SIG-M5 treated with dmso at 0.1 percent for 504 hours (cell line): ENCODE measurements around the gene SOCS4.
"Not testable (repeated sequence)": the region's sequence is repeated elsewhere in the genome, so short reads cannot be mapped to it uniquely, and the experiment has no call there.

Experiments used
- DNase-seq: peaks from one replicate; lab custom pipeline; 2025; ENCODE audit not compliant: unreplicated experiment; lab: John Stamatoyannopoulos, UW

The SOCS4 gene

GRCh38 chr14:55051423-55052268 is 24.6 kb downstream of the SOCS4 start, which contains the start of gene MAPK1IP1L:
TSS of gene MAPK1IP1L (plus strand) at chr14:55051647. CDS start at chr14:55061684, 10,037 bp downstream.
- peak; percentile 79 for DNase-seq

- no peak for DNase-seq
Observed at GRCh38 chr14:55052269-55052930, 25.4 kb downstream of the SOCS4 start.

- DNase-seq: no peak
Observed at GRCh38 chr14:55053018-55053417, 26.0 kb downstream of the SOCS4 start.

DNA sequence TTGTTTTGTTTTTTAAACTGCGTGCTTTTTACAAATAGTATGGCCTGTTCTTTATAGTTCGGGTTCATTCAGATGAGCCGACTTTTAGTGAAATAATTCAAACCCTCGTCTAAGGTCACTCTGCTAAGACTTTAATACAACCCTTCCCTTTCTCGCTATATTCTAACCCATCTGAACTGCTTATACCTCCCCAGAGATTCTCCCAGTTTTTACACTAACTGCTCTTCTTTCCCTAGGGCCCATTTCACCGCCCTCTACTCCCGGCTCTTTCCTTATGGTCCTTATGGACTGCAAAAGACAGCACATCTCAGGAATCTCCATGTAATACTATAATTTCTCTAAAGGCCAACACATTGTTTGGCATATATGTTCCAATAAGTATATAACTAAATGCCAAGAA is 26.5 kb downstream of the SOCS4 start:
- no peak for DNase-seq

DNA sequence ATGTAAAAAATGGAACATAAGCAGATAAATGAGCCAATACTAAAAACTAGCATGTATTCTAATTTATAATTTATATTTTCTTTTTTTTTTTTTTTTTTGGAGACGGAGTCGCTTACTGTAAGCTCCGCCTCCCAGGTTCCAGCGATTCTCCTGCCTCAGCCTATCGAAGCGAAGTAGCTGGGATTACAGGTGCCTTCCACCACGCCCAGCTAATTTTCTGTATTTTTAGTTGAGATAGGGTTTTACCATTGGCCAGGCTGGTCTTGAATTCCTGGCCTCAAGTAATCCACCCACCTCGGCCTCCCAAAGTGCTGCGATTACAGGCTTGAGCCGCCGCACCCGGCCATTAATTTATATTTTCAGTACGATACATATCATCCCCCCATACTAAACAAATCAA is 27.1 kb downstream of the SOCS4 start:
- DNase-seq: no peak

DNA sequence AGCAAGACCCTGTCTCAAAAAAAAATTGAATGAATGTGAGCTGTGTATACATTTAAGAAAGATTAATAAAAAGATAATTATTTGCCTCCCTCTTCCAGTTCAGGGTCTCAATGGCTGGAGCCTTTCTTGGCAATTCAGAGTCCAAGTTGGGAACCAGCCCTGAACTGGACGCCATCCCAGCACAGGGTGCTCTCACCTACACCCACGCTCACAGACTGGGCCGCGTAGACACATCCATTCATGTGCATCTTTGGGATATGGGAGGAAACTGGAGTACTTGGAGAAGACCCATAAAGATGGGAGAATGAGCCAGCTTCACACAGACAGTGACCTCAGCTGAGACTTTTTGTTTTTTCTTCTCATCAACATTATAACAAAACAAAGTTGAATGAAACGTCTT is 30.9 kb downstream of the SOCS4 start:
- no peak for DNase-seq

DNA sequence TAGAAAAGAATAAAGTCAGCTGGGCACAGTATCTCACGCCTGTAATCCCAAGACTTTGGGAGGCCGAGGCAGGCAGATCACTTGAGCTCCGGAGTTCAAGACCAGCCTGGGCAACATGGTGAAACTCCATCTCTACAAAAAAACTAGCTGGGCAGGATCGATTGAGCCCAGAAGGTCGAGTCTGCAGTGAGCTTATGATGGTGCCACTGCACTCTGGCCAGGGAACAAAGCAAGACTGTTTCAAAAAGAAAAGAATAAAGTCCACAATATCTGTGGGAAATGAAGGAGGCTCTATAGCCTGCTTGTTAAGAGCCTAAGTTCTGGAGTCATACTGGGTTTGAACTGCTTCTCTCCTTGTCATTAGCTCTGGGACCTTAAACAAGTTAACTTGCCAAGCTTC is 32.3 kb downstream of the SOCS4 start:
- no peak for DNase-seq

GRCh38 chr14:55062517-55063351 is 35.7 kb downstream of the SOCS4 start:
- DNase-seq: no peak

GRCh38 chr14:55064896-55065295 is 37.9 kb downstream of the SOCS4 start:
- not testable (repeated sequence) for DNase-seq

DNA sequence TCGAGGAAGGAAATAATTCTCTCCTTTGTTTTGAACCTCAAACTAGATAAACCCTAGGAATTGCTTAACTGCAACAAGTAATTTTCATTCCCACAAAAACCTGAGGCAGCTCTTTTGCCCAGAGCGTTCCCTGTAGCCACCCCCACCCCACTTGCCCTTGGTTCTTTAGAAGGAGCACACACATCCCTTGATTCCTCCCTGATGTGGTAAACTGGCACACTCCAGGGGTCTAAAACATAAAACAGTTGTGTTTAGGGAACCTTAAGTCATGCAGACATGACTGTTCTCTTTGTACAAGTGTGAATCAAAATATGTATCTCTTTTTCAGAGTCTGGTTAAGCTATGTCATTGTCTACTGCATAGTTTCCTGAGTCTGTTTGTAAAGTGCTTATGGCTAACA is 38.4 kb downstream of the SOCS4 start:
- no peak for DNase-seq

GRCh38 chr14:55066223-55066622 is 39.2 kb downstream of the SOCS4 start:
- DNase-seq: no peak

DNA sequence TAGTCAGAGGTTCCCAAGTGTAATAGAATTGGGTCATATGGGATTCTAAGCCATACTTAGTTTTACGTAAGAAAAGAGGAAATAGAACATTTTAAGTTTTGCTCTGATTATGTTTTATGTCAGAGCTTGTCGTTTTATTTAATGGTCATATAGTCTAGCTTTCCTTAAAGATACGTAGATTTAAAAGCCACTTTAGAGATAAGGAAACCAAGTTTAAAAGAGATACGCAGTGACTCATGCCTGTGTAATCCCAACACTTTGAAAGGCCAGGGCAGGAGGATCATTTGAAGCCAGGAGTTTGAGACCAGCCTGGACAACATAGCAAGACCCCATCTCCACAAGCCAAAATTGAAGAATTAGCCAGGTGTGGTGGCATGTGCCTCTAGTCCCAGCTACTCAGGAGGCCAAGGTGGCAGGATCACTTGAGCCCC is 44.0 kb downstream of the SOCS4 start:
- no peak for DNase-seq

- no peak for DNase-seq
Observed at GRCh38 chr14:55071870-55072640, 45.0 kb downstream of the SOCS4 start.

DNA sequence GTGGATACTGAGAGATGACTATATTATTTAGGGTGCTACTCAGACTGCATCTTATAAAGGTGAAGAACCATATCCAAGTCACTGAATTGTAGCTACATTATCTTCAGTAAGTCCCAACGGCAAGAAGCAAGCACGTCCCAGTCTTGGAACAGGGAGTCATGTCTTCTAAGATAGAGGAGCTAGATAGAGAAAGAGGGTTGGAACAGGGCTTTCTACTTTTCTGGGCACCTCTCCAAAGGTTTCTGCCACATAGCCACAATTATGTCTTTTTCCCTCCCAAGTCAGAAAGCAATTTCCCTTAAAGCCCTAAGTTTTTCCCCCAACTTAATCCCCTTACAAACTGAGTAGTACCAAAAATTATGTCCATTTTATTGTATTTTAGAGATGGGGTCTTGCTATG is 46.8 kb downstream of the SOCS4 start:
- no peak for DNase-seq

GRCh38 chr14:55074662-55075061 is 47.6 kb downstream of the SOCS4 start:
- no peak for DNase-seq

DNA sequence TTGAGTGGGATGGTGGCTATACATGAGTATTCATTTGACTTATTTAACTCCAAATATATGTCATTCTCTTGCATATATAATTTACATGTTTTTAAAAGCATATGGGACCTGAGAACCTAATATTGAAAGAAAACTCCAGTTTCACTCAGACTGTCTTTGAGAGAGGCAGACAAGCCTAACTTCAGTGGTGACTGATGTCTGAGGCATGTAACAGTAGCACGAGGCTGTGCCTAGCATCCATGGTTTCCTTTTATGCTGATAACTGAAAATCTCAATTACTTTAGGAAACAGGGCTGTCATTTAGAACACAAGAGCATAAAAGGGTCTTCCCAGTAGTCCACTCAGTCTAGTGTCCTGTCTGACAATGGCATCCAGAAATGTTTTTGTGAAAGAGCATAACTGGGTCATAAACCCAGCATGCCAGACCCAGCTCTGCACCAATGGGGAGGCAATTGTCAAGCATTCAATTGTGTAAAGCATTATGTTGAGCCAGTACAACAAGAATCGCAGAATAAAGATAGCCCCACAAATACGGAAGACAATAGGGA is 48.7 kb downstream of the SOCS4 start:
- DNase-seq: no peak

- no peak for DNase-seq
Observed at GRCh38 chr14:55077170-55078151, 50.4 kb downstream of the SOCS4 start.

GRCh38 chr14:55079961-55080360 is 52.9 kb downstream of the SOCS4 start:
- DNase-seq: peak; percentile 33

- peak; percentile 24 for DNase-seq
Observed at GRCh38 chr14:55084401-55085059, 57.5 kb downstream of the SOCS4 start.
